GM23338 (cell line): ENCODE data around the gene LRRC40. TPM values are rescaled to one million over a fixed set of nuclear protein-coding genes. Genes with fewer than 3 reads are reported as not detected.

Source experiments
- ATAC-seq: fragments of 200-7000 bp; cut with Tn5 transposase; 3 replicates; pipeline ENCODE4 v1.9.1; 2020
- DNase-seq: peaks from one replicate; pipeline ENCODE4 v3.0.0-alpha.2; 2015; ENCODE audit warnings: low spot score
- H2AFZ ChIP-seq: fragments of 200-600 bp; sonication (generic); 2 replicates; pipeline ENCODE4 v1.8.0; 2016; ENCODE audit warnings: antibody characterized with exemption, mild to moderate bottlenecking, moderate library complexity
- H3F3A ChIP-seq: fragments of 200-600 bp; sonication (generic); replicated peaks from 2 replicates; pipeline ENCODE4 v1.8.0; 2017; ENCODE audit warnings: antibody characterized with exemption, mixed run types, low read depth
- H3K27ac ChIP-seq: fragments of 200-600 bp; sonication (generic); 2 replicates; pipeline ENCODE4 v1.6.1; 2016; ENCODE audit warnings: low read depth
- H3K27me3 ChIP-seq: fragments of 200-600 bp; sonication (generic); 2 replicates; pipeline ENCODE4 v1.8.0; 2016; ENCODE audit warnings: mild to moderate bottlenecking, mixed run types, moderate library complexity; ENCODE audit not compliant: insufficient read depth
- H3K36me3 ChIP-seq: fragments of 200-600 bp; sonication (generic); 2 replicates; pipeline ENCODE4 v1.8.0; 2016; ENCODE audit warnings: mild to moderate bottlenecking; ENCODE audit not compliant: insufficient read depth
- H3K4me1 ChIP-seq: fragments of 200-600 bp; sonication (generic); 2 replicates; pipeline ENCODE4 v1.8.0; 2016; ENCODE audit warnings: mild to moderate bottlenecking, moderate library complexity; ENCODE audit not compliant: insufficient read depth
- H3K4me2 ChIP-seq: fragments of 200-600 bp; sonication (generic); 2 replicates; pipeline ENCODE4 v1.7.1; 2017; ENCODE audit warnings: mixed run types
- H3K4me3 ChIP-seq: fragments of 200-600 bp; sonication (generic); 2 replicates; pipeline ENCODE4 v1.6.1; 2016; ENCODE audit warnings: mixed run types
- H3K79me2 ChIP-seq: fragments of 200-600 bp; sonication (generic); replicated peaks from 2 replicates; pipeline ENCODE4 v1.8.0; 2017; ENCODE audit warnings: mild to moderate bottlenecking; ENCODE audit not compliant: insufficient read depth
- H3K9me2 ChIP-seq: fragments of 200-600 bp; sonication (generic); 2 replicates; pipeline ENCODE4 v1.8.0; 2017; ENCODE audit not compliant: insufficient read depth
- H4K20me1 ChIP-seq: fragments of 200-600 bp; sonication (generic); replicated peaks from 2 replicates; pipeline ENCODE4 v1.8.0; 2017; ENCODE audit warnings: mild to moderate bottlenecking; ENCODE audit not compliant: insufficient read depth
- H3K27ac Mint-ChIP-seq: 2 replicates; pipeline ENCODE4 v1.8.0; 2020; ENCODE audit warnings: inconsistent platforms, mild to moderate bottlenecking, moderate library complexity, mixed read lengths
- H3K27me3 Mint-ChIP-seq: 3 replicates; pipeline ENCODE4 v1.8.0; 2022; ENCODE audit warnings: low read depth, mild to moderate bottlenecking, moderate library complexity, mixed read lengths, inconsistent platforms; ENCODE audit not compliant: insufficient read depth, poor library complexity
- H3K36me3 Mint-ChIP-seq: 3 replicates; pipeline ENCODE4 v1.8.0; 2021; ENCODE audit warnings: low read depth, mild to moderate bottlenecking, inconsistent platforms, moderate library complexity, mixed read lengths
- H3K4me1 Mint-ChIP-seq: 3 replicates; pipeline ENCODE4 v1.8.0; 2020; ENCODE audit warnings: mild to moderate bottlenecking, inconsistent platforms, mixed read lengths
- H3K4me3 Mint-ChIP-seq: 3 replicates; pipeline ENCODE4 v1.8.0; 2021; ENCODE audit warnings: moderate library complexity, mild to moderate bottlenecking, inconsistent platforms, mixed read lengths
- H3K9me3 Mint-ChIP-seq: 3 replicates; pipeline ENCODE4 v1.8.0; 2020; ENCODE audit warnings: moderate library complexity, mild to moderate bottlenecking, inconsistent platforms, mixed read lengths
- CREB1 ChIP-seq: fragments of 250-450 bp; sonication (Bioruptor Pico); IDR thresholded peaks from 2 replicates; pipeline ENCODE4 v1.5.0; 2020; ENCODE audit warnings: low read depth, mild to moderate bottlenecking, moderate library complexity
- EZH2 ChIP-seq: fragments of 200-600 bp; sonication (generic); IDR thresholded peaks from one replicate; pipeline ENCODE4 v1.8.0; 2017; ENCODE audit warnings: antibody characterized with exemption, mild to moderate bottlenecking, low read depth; ENCODE audit not compliant: unreplicated experiment
- EZH2phosphoT487 ChIP-seq: fragments of 200-600 bp; sonication (generic); IDR thresholded peaks from one replicate; pipeline ENCODE4 v1.8.1; 2018; ENCODE audit warnings: antibody characterized with exemption; ENCODE audit not compliant: unreplicated experiment
- JUNB ChIP-seq: IDR thresholded peaks from one replicate; pipeline ENCODE4 v1.6.1; 2016; ENCODE audit warnings: antibody characterized with exemption; ENCODE audit not compliant: unreplicated experiment
- NANOG ChIP-seq: IDR thresholded peaks from 2 replicates; pipeline ENCODE4 v1.6.1; 2016; ENCODE audit warnings: antibody characterized with exemption, borderline replicate concordance
- POLR2AphosphoS5 ChIP-seq: IDR thresholded peaks from 2 replicates; pipeline ENCODE4 v1.6.1; 2016; ENCODE audit warnings: antibody characterized with exemption, low read depth
- ZNF114 ChIP-seq: fragments of 250-450 bp; sonication (Bioruptor Pico); IDR thresholded peaks from 2 replicates; pipeline ENCODE4 v1.5.0; 2020; ENCODE audit warnings: mild to moderate bottlenecking, moderate library complexity
- ZNF331 ChIP-seq: fragments of 250-450 bp; sonication (Bioruptor Pico); IDR thresholded peaks from 2 replicates; pipeline ENCODE4 v1.5.0; 2020; ENCODE audit warnings: low read depth, mild to moderate bottlenecking, moderate library complexity
- polyA plus RNA-seq: library from polyadenylated mRNA; unstranded; fragments of >200 nt; fragmentation: Nextera tagmentation; extraction: Ambion mirVana; gene quantifications from 2 replicates; pipeline ENCODE4 v1.2.1, GENCODE V29; 2016
- total RNA-seq: library from RNA; depleted of rRNA; stranded (reverse); fragments of >200 nt; shearing (Covaris generic); gene quantifications from 2 replicates; pipeline ENCODE4 v1.2.3, GENCODE V29; 2014
- TF ChIP-seq, protein P1 (sequence below): fragments of 250-450 bp; sonication (Bioruptor Pico); IDR thresholded peaks from 2 replicates; pipeline ENCODE4 v1.5.0; 2020; ENCODE audit warnings: mild to moderate bottlenecking, moderate library complexity
- TF ChIP-seq, protein P2 (sequence below): IDR thresholded peaks from one replicate; pipeline ENCODE4 v1.6.1; 2018; ENCODE audit warnings: antibody characterized with exemption; ENCODE audit not compliant: unreplicated experiment
- TF ChIP-seq, protein P3 (sequence below): IDR thresholded peaks from 2 replicates; pipeline ENCODE4 v1.6.1; 2016; ENCODE audit warnings: antibody characterized with exemption

LRRC40 gene
- total and polyA plus RNA-seq, 2 experiments from 2014 or later, result 33.9 to 50.5 TPM

DNA sequence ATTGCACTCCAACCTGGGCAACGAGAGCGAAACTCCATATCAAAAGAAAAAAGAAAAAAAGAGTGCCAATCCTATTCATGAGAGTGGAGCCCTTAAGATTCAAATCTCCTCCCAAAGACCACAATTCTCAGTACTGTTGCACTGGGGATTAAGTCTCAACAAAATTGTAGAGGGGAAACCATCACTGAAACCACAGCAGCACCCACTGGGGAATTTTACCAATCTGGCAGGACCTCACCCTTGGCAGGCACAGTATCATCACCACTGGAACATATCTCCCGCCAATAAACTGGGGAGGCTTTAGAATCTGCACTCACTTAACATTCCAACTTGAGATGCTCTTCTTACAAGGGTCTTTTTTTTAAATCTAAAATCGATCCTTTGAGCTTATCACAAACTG lies 41.0 kb downstream of the LRRC40 start:
- H3K4me1 Mint-ChIP-seq, result peaks cover 4% of the 10 kb centered on the region
- no peaks in the 10 kb centered on the region for H3K9me2 ChIP-seq
- no peak overlapping the region for H3K4me3 Mint-ChIP-seq
- H3K9me3 Mint-ChIP-seq, result no peaks in the 10 kb centered on the region
- H3K4me1 ChIP-seq, result no peaks in the 10 kb centered on the region
- TF ChIP-seq JUNB (no peak), EZH2phosphoT487 (no peak), POLR2AphosphoS5 (no peak), EZH2 (no peak), NANOG (no peak), ZNF114 (CRISPR knock-in tag) (no peak), CREB1 (CRISPR knock-in tag) (no peak), ZNF331 (CRISPR knock-in tag) (no peak)
- TF ChIP-seq, protein P1, sequence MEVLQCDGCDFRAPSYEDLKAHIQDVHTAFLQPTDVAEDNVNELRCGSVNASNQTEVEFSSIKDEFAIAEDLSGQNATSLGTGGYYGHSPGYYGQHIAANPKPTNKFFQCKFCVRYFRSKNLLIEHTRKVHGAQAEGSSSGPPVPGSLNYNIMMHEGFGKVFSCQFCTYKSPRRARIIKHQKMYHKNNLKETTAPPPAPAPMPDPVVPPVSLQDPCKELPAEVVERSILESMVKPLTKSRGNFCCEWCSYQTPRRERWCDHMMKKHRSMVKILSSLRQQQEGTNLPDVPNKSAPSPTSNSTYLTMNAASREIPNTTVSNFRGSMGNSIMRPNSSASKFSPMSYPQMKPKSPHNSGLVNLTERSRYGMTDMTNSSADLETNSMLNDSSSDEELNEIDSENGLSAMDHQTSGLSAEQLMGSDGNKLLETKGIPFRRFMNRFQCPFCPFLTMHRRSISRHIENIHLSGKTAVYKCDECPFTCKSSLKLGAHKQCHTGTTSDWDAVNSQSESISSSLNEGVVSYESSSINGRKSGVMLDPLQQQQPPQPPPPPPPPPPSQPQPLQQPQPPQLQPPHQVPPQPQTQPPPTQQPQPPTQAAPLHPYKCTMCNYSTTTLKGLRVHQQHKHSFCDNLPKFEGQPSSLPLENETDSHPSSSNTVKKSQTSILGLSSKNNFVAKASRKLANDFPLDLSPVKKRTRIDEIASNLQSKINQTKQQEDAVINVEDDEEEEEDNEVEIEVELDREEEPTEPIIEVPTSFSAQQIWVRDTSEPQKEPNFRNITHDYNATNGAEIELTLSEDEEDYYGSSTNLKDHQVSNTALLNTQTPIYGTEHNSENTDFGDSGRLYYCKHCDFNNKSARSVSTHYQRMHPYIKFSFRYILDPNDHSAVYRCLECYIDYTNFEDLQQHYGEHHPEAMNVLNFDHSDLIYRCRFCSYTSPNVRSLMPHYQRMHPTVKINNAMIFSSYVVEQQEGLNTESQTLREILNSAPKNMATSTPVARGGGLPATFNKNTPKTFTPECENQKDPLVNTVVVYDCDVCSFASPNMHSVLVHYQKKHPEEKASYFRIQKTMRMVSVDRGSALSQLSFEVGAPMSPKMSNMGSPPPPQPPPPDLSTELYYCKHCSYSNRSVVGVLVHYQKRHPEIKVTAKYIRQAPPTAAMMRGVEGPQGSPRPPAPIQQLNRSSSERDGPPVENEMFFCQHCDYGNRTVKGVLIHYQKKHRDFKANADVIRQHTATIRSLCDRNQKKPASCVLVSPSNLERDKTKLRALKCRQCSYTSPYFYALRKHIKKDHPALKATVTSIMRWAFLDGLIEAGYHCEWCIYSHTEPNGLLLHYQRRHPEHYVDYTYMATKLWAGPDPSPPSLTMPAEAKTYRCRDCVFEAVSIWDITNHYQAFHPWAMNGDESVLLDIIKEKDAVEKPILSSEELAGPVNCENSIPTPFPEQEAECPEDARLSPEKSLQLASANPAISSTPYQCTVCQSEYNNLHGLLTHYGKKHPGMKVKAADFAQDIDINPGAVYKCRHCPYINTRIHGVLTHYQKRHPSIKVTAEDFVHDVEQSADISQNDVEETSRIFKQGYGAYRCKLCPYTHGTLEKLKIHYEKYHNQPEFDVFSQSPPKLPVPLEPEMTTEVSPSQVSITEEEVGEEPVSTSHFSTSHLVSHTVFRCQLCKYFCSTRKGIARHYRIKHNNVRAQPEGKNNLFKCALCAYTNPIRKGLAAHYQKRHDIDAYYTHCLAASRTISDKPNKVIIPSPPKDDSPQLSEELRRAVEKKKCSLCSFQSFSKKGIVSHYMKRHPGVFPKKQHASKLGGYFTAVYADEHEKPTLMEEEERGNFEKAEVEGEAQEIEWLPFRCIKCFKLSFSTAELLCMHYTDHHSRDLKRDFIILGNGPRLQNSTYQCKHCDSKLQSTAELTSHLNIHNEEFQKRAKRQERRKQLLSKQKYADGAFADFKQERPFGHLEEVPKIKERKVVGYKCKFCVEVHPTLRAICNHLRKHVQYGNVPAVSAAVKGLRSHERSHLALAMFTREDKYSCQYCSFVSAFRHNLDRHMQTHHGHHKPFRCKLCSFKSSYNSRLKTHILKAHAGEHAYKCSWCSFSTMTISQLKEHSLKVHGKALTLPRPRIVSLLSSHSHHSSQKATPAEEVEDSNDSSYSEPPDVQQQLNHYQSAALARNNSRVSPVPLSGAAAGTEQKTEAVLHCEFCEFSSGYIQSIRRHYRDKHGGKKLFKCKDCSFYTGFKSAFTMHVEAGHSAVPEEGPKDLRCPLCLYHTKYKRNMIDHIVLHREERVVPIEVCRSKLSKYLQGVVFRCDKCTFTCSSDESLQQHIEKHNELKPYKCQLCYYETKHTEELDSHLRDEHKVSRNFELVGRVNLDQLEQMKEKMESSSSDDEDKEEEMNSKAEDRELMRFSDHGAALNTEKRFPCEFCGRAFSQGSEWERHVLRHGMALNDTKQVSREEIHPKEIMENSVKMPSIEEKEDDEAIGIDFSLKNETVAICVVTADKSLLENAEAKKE (CRISPR knock-in tag), result no peak
- TF ChIP-seq, protein P2, sequence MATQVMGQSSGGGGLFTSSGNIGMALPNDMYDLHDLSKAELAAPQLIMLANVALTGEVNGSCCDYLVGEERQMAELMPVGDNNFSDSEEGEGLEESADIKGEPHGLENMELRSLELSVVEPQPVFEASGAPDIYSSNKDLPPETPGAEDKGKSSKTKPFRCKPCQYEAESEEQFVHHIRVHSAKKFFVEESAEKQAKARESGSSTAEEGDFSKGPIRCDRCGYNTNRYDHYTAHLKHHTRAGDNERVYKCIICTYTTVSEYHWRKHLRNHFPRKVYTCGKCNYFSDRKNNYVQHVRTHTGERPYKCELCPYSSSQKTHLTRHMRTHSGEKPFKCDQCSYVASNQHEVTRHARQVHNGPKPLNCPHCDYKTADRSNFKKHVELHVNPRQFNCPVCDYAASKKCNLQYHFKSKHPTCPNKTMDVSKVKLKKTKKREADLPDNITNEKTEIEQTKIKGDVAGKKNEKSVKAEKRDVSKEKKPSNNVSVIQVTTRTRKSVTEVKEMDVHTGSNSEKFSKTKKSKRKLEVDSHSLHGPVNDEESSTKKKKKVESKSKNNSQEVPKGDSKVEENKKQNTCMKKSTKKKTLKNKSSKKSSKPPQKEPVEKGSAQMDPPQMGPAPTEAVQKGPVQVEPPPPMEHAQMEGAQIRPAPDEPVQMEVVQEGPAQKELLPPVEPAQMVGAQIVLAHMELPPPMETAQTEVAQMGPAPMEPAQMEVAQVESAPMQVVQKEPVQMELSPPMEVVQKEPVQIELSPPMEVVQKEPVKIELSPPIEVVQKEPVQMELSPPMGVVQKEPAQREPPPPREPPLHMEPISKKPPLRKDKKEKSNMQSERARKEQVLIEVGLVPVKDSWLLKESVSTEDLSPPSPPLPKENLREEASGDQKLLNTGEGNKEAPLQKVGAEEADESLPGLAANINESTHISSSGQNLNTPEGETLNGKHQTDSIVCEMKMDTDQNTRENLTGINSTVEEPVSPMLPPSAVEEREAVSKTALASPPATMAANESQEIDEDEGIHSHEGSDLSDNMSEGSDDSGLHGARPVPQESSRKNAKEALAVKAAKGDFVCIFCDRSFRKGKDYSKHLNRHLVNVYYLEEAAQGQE, result no peak
- TF ChIP-seq, protein P3, sequence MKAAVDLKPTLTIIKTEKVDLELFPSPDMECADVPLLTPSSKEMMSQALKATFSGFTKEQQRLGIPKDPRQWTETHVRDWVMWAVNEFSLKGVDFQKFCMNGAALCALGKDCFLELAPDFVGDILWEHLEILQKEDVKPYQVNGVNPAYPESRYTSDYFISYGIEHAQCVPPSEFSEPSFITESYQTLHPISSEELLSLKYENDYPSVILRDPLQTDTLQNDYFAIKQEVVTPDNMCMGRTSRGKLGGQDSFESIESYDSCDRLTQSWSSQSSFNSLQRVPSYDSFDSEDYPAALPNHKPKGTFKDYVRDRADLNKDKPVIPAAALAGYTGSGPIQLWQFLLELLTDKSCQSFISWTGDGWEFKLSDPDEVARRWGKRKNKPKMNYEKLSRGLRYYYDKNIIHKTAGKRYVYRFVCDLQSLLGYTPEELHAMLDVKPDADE, result no peak
- no peak overlapping the region for H3K27ac ChIP-seq
- peaks cover 2% of the 10 kb centered on the region for H3K27me3 Mint-ChIP-seq
- no peaks in the 10 kb centered on the region for H3K36me3 ChIP-seq
- DNase-seq (no peak), ATAC-seq (no peak)
- H3K27me3 ChIP-seq, result no peaks in the 10 kb centered on the region
- H3K27ac Mint-ChIP-seq, result no peak overlapping the region
- no peaks in the 10 kb centered on the region; the same call in 1 of the 2 replicates for H4K20me1 ChIP-seq
- no peaks in the 10 kb centered on the region for H3K79me2 ChIP-seq
- H3K4me2 ChIP-seq, result no peak overlapping the region
- H3K4me3 ChIP-seq, result no peak overlapping the region
- no peak overlapping the region for H2AFZ ChIP-seq
- H3K36me3 Mint-ChIP-seq, result peaks cover 15% of the 10 kb centered on the region; the same call in 2 of the 3 replicates
- no peaks in the 10 kb centered on the region for H3F3A ChIP-seq
